Activated CD8-positive, alpha-beta T cell treated with anti-CD3 and anti-CD28 coated beads, Interleukin-2, amount 10 ng/mL, durations not matched to agents 7 days and 5 days (primary cell): ENCODE data around the gene SPINK14. TPM values are rescaled to one million over a fixed set of nuclear protein-coding genes. Genes with fewer than 3 reads are reported as not detected.

Source experiments
- ATAC-seq: fragments of 150-1000 bp; cut with Tn5 transposase; one replicate; pipeline ENCODE4 v1.10.0; 2021; ENCODE audit warnings: moderate library complexity
- CTCF ChIA-PET: fragments of 350-600 bp; sonication (Branson Sonifier 250); formaldehyde crosslinking; loops from one replicate; lab custom pipeline; 2021; ENCODE audit warnings: antibody characterized with exemption; lab: Charles Lee
- POLR2A ChIA-PET: fragments of 350-600 bp; sonication (Branson Sonifier 250); formaldehyde crosslinking; loops from one replicate; lab custom pipeline; 2021; ENCODE audit warnings: antibody characterized with exemption; lab: Charles Lee
- DNase-seq: peaks from one replicate; pipeline ENCODE4 v3.0.0-alpha.2; 2020
- H3K27ac Mint-ChIP-seq: one replicate; pipeline ENCODE4 v1.8.0; 2021; ENCODE audit warnings: mild to moderate bottlenecking, mixed read lengths
- H3K27me3 Mint-ChIP-seq: one replicate; pipeline ENCODE4 v1.8.0; 2021; ENCODE audit warnings: low read depth, mixed read lengths
- H3K36me3 Mint-ChIP-seq: one replicate; pipeline ENCODE4 v1.8.0; 2021; ENCODE audit warnings: low read depth, mixed read lengths
- H3K4me1 Mint-ChIP-seq: one replicate; pipeline ENCODE4 v1.8.0; 2021; ENCODE audit warnings: low read depth, mixed read lengths
- H3K4me3 Mint-ChIP-seq: one replicate; pipeline ENCODE4 v1.8.0; 2021; ENCODE audit warnings: mild to moderate bottlenecking, mixed read lengths
- H3K9me3 Mint-ChIP-seq: one replicate; pipeline ENCODE4 v1.8.0; 2022; ENCODE audit warnings: mixed read lengths; ENCODE audit not compliant: insufficient read depth
- total RNA-seq, 2 experiments: library from RNA; stranded (reverse); gene quantifications; one replicate each; pipeline ENCODE4 v1.2.3, GENCODE V29; 2021

The SPINK14 gene
- total RNA-seq, 2 experiments from 2014 or later, result not detected

GRCh38 chr5:148162038-148162437 lies 6.3 kb upstream of the SPINK14 start:
- Mint-ChIP-seq H3K4me1 (no peaks in the 10 kb centered on the region), H3K9me3 (no peaks in the 10 kb centered on the region), H3K27me3 (peaks cover 4% of the 10 kb centered on the region), H3K27ac (no peak overlapping the region), H3K36me3 (no peaks in the 10 kb centered on the region), H3K4me3 (no peak overlapping the region)
- ATAC-seq (no peak), DNase-seq (no peak)
- CTCF ChIA-PET, result no interaction called here
- POLR2A ChIA-PET, result no interaction called here

DNA sequence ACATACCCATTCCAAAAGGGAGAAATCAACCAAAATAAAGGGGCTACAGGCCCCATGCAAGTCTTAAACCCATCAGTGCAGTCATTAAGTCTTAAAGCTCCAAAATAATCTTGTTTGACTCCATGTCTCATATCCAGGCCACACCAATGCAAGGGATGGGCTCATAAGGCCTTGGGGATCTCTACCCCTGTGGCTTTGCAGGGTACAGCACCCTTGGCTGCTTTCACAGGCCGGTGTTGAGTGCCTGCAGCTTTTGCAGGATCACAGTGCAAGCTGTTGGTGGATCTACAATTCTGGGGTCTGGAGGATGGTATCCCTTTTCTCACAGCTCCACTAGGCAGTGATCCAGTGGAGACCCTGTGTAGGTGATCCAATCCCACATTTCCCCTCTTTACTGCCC lies 5.0 kb upstream of the SPINK14 start:
- Mint-ChIP-seq H3K36me3 (no peaks in the 10 kb centered on the region), H3K4me3 (no peak overlapping the region), H3K9me3 (no peaks in the 10 kb centered on the region), H3K4me1 (no peaks in the 10 kb centered on the region), H3K27ac (no peak overlapping the region), H3K27me3 (peaks cover 4% of the 10 kb centered on the region)
- ATAC-seq (no peak), DNase-seq (no peak)
- ChIA-PET CTCF (no interaction called here), POLR2A (no interaction called here)

DNA sequence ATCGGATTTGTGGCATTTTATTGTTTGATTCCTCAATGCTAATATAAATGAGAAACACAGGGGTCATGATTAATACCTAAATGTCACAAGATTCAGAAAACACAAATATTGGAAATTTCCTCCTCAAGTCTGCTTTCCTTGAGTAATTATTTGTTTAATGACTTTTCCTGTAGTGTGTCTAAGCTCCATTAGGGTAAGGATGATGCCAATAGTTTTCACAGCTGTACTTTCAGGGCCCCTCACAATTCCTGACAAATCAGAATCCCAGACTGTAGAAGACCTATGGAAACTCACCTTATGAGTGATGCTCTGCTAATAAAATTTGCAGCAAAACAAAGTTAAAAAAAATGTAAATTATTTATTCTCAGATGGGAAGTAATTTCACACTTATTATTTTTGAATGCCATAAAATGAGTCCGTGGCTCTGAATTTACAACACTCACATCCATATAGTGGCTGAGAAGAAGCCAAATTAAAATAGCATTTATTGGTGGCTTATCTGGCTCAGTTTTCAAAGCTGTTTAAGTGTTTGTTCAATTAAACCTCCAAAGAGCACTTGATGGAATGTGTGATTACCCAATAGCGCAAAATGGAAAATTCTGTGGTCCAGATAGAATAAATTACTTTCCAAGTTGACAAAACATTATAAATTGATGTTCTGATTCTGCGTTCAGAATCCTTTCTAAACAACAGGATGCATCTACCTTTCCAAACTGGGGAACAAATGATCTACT lies 1.6 kb upstream of the SPINK14 start:
- Mint-ChIP-seq H3K9me3 (no peaks in the 10 kb centered on the region), H3K36me3 (no peaks in the 10 kb centered on the region), H3K4me3 (no peak overlapping the region), H3K4me1 (no peaks in the 10 kb centered on the region), H3K27me3 (peaks cover 4% of the 10 kb centered on the region), H3K27ac (no peak overlapping the region)
- DNase-seq (no peak), ATAC-seq (no peak)
- CTCF ChIA-PET, result no interaction called here
- POLR2A ChIA-PET, result no interaction called here

GRCh38 chr5:148172377-148172776 lies 4.0 kb downstream of the SPINK14 start:
- no peak overlapping the region for H3K27ac Mint-ChIP-seq
- POLR2A ChIA-PET, result no interaction called here
- DNase-seq (no peak), ATAC-seq (no peak)
- no peaks in the 10 kb centered on the region for H3K9me3 Mint-ChIP-seq
- H3K36me3 Mint-ChIP-seq, result no peaks in the 10 kb centered on the region
- H3K27me3 Mint-ChIP-seq, result peaks cover 7% of the 10 kb centered on the region
- CTCF ChIA-PET, result interaction anchor here (1.8 kb wide), 1 partner anchor 558 kb away, joined by 7 read pairs; no protein-coding TSS in a partner anchor
- no peak overlapping the region for H3K4me3 Mint-ChIP-seq
- no peaks in the 10 kb centered on the region for H3K4me1 Mint-ChIP-seq

DNA sequence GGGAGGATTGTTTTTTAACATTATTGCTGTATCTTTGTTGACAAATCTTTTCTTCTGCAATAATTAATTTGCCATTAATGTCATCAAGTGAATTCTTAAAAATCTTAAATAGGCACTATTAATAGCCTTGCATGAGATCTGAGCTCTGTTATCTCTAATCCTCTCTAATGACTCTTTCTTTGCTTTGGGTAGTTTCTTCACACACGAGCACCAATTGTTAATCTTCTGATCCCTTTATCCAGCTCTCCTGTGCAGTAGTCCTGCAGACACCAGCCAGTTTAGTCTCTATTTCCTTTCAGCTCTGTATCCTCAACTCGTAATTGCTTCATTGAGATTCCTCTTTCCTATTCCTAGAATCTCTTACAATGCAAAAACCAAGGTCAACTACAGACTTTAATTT lies 8.1 kb downstream of the SPINK14 start:
- Mint-ChIP-seq H3K4me3 (no peak overlapping the region), H3K27me3 (peaks cover 7% of the 10 kb centered on the region), H3K36me3 (no peaks in the 10 kb centered on the region), H3K9me3 (no peaks in the 10 kb centered on the region), H3K27ac (no peak overlapping the region), H3K4me1 (no peaks in the 10 kb centered on the region)
- ATAC-seq, result no peak
- no peak for DNase-seq
- ChIA-PET POLR2A (no interaction called here), CTCF (no interaction called here)

- Mint-ChIP-seq H3K4me1 (no peaks in the 10 kb centered on the region), H3K27me3 (peaks cover 7% of the 10 kb centered on the region), H3K36me3 (no peaks in the 10 kb centered on the region), H3K9me3 (no peaks in the 10 kb centered on the region), H3K27ac (no peak overlapping the region), H3K4me3 (no peak overlapping the region)
- ChIA-PET POLR2A (no interaction called here), CTCF (no interaction called here)
- DNase-seq (no peak), ATAC-seq (no peak)
Observed at GRCh38 chr5:148177207-148177606, 8.9 kb downstream of the SPINK14 start.

DNA sequence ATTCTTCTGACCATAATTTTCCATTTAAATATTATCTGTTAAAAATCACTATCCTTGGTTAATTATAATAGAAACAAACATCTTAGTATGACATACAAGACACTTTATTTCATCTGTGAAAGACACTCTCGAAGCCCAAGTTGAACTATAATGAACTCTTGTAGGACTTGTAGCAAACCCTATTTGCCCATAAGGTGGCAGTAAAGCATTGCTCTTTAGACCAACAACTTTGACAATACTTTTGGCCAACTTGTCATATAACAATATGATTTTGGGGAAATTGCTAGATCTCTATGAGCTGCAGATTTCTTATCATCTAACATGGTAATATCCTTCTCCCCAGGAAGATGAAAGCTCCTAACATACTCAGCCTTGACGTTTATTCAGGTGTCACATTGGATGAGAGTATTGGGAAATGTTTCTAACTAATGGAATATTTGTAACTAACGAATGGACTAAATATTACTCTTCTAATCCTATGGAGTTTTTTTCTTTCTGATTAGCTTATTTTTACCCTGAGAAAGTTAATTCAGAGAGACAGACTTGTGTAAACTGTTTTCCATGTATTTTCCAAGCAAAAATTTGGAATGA lies 11.0 kb downstream of the SPINK14 start:
- H3K36me3 Mint-ChIP-seq, result no peaks in the 10 kb centered on the region
- no peaks in the 10 kb centered on the region for H3K4me1 Mint-ChIP-seq
- no peaks in the 10 kb centered on the region for H3K9me3 Mint-ChIP-seq
- DNase-seq (peak; percentile 25), ATAC-seq (no peak)
- H3K27me3 Mint-ChIP-seq, result peaks cover 9% of the 10 kb centered on the region
- POLR2A ChIA-PET, result interaction anchor here (0.6 kb wide), 1 partner anchor 311 kb away, joined by 3 read pairs; no protein-coding TSS in a partner anchor
- H3K27ac Mint-ChIP-seq, result no peak overlapping the region
- H3K4me3 Mint-ChIP-seq, result no peak overlapping the region
- CTCF ChIA-PET, result interaction anchor here (0.7 to 2.8 kb wide), 5 partner anchors 10 to 552 kb away, joined by 3 to 27 read pairs (median 3); no protein-coding TSS in a partner anchor

DNA sequence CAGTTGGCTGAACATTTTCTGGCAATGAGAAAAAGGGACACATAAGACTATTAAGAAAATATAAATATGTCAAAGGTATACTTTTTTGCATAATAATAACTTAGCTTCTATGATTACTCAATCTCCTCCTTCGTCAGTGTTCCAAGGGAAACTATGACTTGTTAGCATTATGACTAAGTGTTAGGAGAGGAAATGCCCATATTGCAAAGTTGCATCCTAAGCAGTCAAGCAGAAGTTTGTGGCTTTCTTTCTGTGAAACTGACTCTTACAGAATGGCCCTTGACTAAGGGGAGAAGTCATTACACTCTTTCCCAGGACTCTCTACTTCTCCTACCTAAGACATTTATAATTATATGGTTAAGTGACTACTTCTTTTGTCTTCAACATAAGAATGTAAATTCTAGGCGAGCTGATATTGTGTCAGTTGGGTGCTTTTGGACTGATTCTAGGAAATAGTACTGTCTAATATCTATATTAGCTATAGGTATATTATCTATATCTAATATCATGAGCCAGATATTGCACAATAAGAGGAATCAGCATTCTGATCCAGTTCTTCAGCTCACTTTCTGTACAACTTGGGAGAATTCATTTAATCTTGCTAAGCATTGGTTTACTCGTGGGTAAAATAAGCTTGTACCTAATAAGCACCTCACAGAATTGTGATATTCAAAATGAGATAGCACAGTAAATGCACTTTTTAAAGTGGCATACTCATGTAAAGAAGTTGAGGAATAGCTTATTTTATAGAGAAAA lies 18.1 kb downstream of the SPINK14 start:
- ChIA-PET POLR2A (no interaction called here), CTCF (interaction anchor here (1.5 to 2.0 kb wide), 2 partner anchors 544 to 546 kb away, joined by 4 to 7 read pairs; no protein-coding TSS in a partner anchor)
- no peaks in the 10 kb centered on the region for H3K36me3 Mint-ChIP-seq
- H3K27me3 Mint-ChIP-seq, result peaks cover 4% of the 10 kb centered on the region
- H3K9me3 Mint-ChIP-seq, result no peaks in the 10 kb centered on the region
- ATAC-seq, result no peak
- no peak overlapping the region for H3K27ac Mint-ChIP-seq
- H3K4me3 Mint-ChIP-seq, result no peak overlapping the region
- DNase-seq, result no peak
- no peaks in the 10 kb centered on the region for H3K4me1 Mint-ChIP-seq

DNA sequence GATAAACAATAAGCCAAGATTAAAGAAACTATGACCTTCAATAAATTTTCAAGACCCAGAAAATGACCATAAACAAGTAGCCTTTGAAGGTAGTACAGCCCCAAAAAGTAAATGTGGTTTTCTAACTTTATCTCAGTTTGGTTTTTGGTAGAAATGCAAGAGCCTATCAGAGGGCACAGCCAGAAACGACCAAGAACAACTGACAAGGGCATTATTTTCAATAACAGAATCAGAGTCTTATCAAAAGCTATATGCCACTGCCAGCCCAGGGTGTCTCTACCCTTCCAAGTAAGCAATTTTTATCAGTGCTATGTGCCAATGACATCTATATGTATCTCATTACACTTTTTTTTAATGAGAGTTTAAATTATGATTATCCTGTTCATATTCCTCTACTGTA lies 22.7 kb downstream of the SPINK14 start:
- POLR2A ChIA-PET, result no interaction called here
- no peak overlapping the region for H3K27ac Mint-ChIP-seq
- no peak for ATAC-seq
- H3K4me3 Mint-ChIP-seq, result no peak overlapping the region
- peaks cover 2% of the 10 kb centered on the region for H3K27me3 Mint-ChIP-seq
- no peaks in the 10 kb centered on the region for H3K4me1 Mint-ChIP-seq
- no peaks in the 10 kb centered on the region for H3K9me3 Mint-ChIP-seq
- CTCF ChIA-PET, result no interaction called here
- DNase-seq, result no peak
- H3K36me3 Mint-ChIP-seq, result no peaks in the 10 kb centered on the region

- DNase-seq (no peak), ATAC-seq (no peak)
- Mint-ChIP-seq H3K36me3 (no peaks in the 10 kb centered on the region), H3K4me1 (no peaks in the 10 kb centered on the region), H3K9me3 (no peaks in the 10 kb centered on the region), H3K4me3 (no peak overlapping the region), H3K27ac (no peak overlapping the region), H3K27me3 (peaks cover 2% of the 10 kb centered on the region)
- POLR2A ChIA-PET, result no interaction called here
- CTCF ChIA-PET, result interaction anchor here (1.0 to 1.3 kb wide), 2 partner anchors 10 to 538 kb away, joined by 3 read pairs; partner anchors contain the start of gene SPINK6
Observed at GRCh38 chr5:148193202-148193601, 24.9 kb downstream of the SPINK14 start.

GRCh38 chr5:148201151-148201550 lies 32.8 kb downstream of the SPINK14 start:
- no peaks in the 10 kb centered on the region for H3K4me1 Mint-ChIP-seq
- CTCF ChIA-PET, result no interaction called here
- POLR2A ChIA-PET, result no interaction called here
- DNase-seq, result no peak
- H3K27ac Mint-ChIP-seq, result no peak overlapping the region
- no peaks in the 10 kb centered on the region for H3K27me3 Mint-ChIP-seq
- no peaks in the 10 kb centered on the region for H3K36me3 Mint-ChIP-seq
- ATAC-seq, result no peak
- H3K4me3 Mint-ChIP-seq, result no peak overlapping the region
- H3K9me3 Mint-ChIP-seq, result no peaks in the 10 kb centered on the region
